ENCODE results near the gene ZC3H10.
"Not testable (repeated sequence)": the region's sequence is repeated elsewhere in the genome, so short reads cannot be mapped to it uniquely, and the experiment has no call there.

The ZC3H10 gene

GRCh38 chr12:56117778-56118687 lies at the start of gene ZC3H10:
ZC3H10 (plus strand) TSS chr12:56118266; CDS start chr12:56120563, 2,297 bp downstream.
- peak; percentile 94 to 99 (median 97) for DNase-seq (ENCODE audit: low read depth in 3 of 3)

- DNase-seq (ENCODE audit: low read depth in 3 of 3): no peak
Observed at GRCh38 chr12:56071648-56072047, 46.4 kb upstream of the ZC3H10 start.

GRCh38 chr12:56074396-56074795 lies 43.7 kb upstream of the ZC3H10 start:
- no peak for DNase-seq (ENCODE audit: low read depth in 3 of 3)

- not testable (repeated sequence) for DNase-seq (ENCODE audit: low read depth in 3 of 3)
Observed at GRCh38 chr12:56077966-56078365, 40.1 kb upstream of the ZC3H10 start.

- no peak for DNase-seq (ENCODE audit: low read depth in 3 of 3)
Observed at GRCh38 chr12:56078427-56078826, 39.6 kb upstream of the ZC3H10 start.

- peak; percentile 16 to 38 (median 16) for DNase-seq (ENCODE audit: low read depth in 3 of 3)
Observed at GRCh38 chr12:56078931-56079722, 38.9 kb upstream of the ZC3H10 start.

- DNase-seq (ENCODE audit: low read depth in 3 of 3): peak; percentile 37 to 57 (median 45)
Observed at GRCh38 chr12:56079723-56080555, 38.1 kb upstream of the ZC3H10 start, which contains the start of gene ERBB3. ERBB3 (plus strand) TSS chr12:56080165; CDS start chr12:56080301, 136 bp downstream.

- no peak for DNase-seq (ENCODE audit: low read depth in 3 of 3)
Observed at GRCh38 chr12:56080556-56081138, 37.4 kb upstream of the ZC3H10 start.

GRCh38 chr12:56081393-56082347 lies 36.4 kb upstream of the ZC3H10 start:
- no peak for DNase-seq (ENCODE audit: low read depth in 3 of 3)

GRCh38 chr12:56082382-56082781 lies 35.7 kb upstream of the ZC3H10 start:
- no peak for DNase-seq (ENCODE audit: low read depth in 3 of 3)

GRCh38 chr12:56082967-56083366 lies 35.1 kb upstream of the ZC3H10 start:
- DNase-seq (ENCODE audit: low read depth in 3 of 3): no peak

GRCh38 chr12:56084958-56085543 lies 33.0 kb upstream of the ZC3H10 start:
- DNase-seq (ENCODE audit: low read depth in 3 of 3): no peak

- no peak for DNase-seq (ENCODE audit: low read depth in 3 of 3)
Observed at GRCh38 chr12:56086096-56086495, 32.0 kb upstream of the ZC3H10 start.

GRCh38 chr12:56086608-56087007 lies 31.5 kb upstream of the ZC3H10 start:
- DNase-seq (ENCODE audit: low read depth in 3 of 3): no peak

GRCh38 chr12:56087220-56087619 lies 30.8 kb upstream of the ZC3H10 start:
- no peak for DNase-seq (ENCODE audit: low read depth in 3 of 3)

GRCh38 chr12:56097738-56098137 lies 20.3 kb upstream of the ZC3H10 start:
- no peak for DNase-seq (ENCODE audit: low read depth in 3 of 3)

GRCh38 chr12:56098592-56098991 lies 19.5 kb upstream of the ZC3H10 start:
- no peak for DNase-seq (ENCODE audit: low read depth in 3 of 3)

GRCh38 chr12:56099787-56100186 lies 18.3 kb upstream of the ZC3H10 start:
- no peak for DNase-seq (ENCODE audit: low read depth in 3 of 3)

- no peak for DNase-seq (ENCODE audit: low read depth in 3 of 3)
Observed at GRCh38 chr12:56101045-56101444, 17.0 kb upstream of the ZC3H10 start.

GRCh38 chr12:56102683-56103065 lies 15.4 kb upstream of the ZC3H10 start:
- no peak for DNase-seq (ENCODE audit: low read depth in 3 of 3)

Measured in stimulated activated CD4-positive, alpha-beta T cell treated with anti-CD3 and anti-CD28 coated beads, TNF-alpha, amount 100 ng/mL, for 48 hours (primary cell).